GM19193 (cell line): ENCODE results near the gene RAB25.

ENCODE experiments used
- POLR2A ChIP-seq: IDR thresholded peaks from 4 replicates; pipeline ENCODE4 v1.6.1; 2011; ENCODE audit not compliant: insufficient read depth, insufficient read length; ENCODE audit errors: extremely low read depth

RAB25 gene

GRCh38 chr1:156083800-156084790, 23.1 kb downstream of the RAB25 start:
- no peak for TF ChIP-seq POLR2A

- TF ChIP-seq POLR2A, result no peak
These were observed 25.3 kb downstream of the RAB25 start for GRCh38 chr1:156086256-156086662.

GRCh38 chr1:156089704-156090103, 28.7 kb downstream of the RAB25 start:
- no peak for TF ChIP-seq POLR2A

- TF ChIP-seq POLR2A, result no peak
These were observed 29.3 kb downstream of the RAB25 start for GRCh38 chr1:156090138-156090839.

GRCh38 chr1:156090840-156091188, 29.9 kb downstream of the RAB25 start:
- TF ChIP-seq POLR2A, result no peak

GRCh38 chr1:156091610-156092009, 30.6 kb downstream of the RAB25 start:
- no peak for TF ChIP-seq POLR2A

- TF ChIP-seq POLR2A, result no peak
These were observed 35.0 kb downstream of the RAB25 start for GRCh38 chr1:156095906-156096508.

GRCh38 chr1:156096640-156097391, 35.9 kb downstream of the RAB25 start:
- TF ChIP-seq POLR2A, result no peak

GRCh38 chr1:156097499-156098178, 36.7 kb downstream of the RAB25 start:
- TF ChIP-seq POLR2A, result peak; percentile 14

GRCh38 chr1:156098784-156099183, 37.8 kb downstream of the RAB25 start:
- no peak for TF ChIP-seq POLR2A

GRCh38 chr1:156099282-156099681, 38.3 kb downstream of the RAB25 start:
- TF ChIP-seq POLR2A, result no peak

GRCh38 chr1:156100205-156100995, 39.4 kb downstream of the RAB25 start:
- no peak for TF ChIP-seq POLR2A

GRCh38 chr1:156101880-156102279, 40.9 kb downstream of the RAB25 start:
- TF ChIP-seq POLR2A, result no peak

- TF ChIP-seq POLR2A, result no peak
These were observed 41.9 kb downstream of the RAB25 start for GRCh38 chr1:156102633-156103511.
